ENCODE measurements around the gene CCT3. TPM values are rescaled to one million over a fixed set of nuclear protein-coding genes. Genes with fewer than 3 reads are reported as not detected.

CCT3 gene
- total and polyA plus RNA-seq, 2 experiments from 2014 or later = 405 to 618 TPM

DNA sequence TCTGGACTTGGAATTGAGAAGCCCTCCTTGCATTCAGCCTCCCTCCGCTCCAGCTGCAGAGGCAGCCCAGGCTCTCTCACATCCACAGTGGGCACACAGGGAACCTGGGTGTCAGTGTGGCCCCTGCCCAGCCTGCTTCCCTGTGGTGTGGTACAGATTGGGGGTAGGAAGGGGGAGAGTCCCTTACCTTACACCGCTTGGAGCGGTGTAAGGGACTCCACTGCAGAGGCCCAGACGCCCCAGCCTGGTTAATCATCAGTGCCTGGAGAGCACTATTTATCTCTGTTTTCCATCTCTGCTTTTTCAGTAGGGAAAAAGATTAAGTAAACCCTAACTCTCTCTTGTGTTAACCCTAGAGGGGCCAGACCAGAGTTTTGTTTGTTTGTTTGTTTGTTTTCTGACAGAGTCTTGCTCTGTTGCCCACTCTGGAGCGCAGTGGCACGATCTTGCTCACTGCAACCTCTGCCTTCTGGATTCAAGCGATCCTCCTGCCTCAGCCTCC lies 30.1 kb upstream of the CCT3 start:
- Histone ChIP-seq H3K9me2 (ENCODE audit: insufficient read depth) (no peaks in the 10 kb centered on the region), H3F3A (replicated peaks; ENCODE audit: low read depth) (peaks cover 18% of the 10 kb centered on the region), H4K20me1 (replicated peaks; ENCODE audit: insufficient read depth) (no peaks in the 10 kb centered on the region), H3K27ac (ENCODE audit: low read depth) (no peak overlapping the region), H3K79me2 (replicated peaks; ENCODE audit: insufficient read depth) (no peaks in the 10 kb centered on the region), H3K36me3 (ENCODE audit: insufficient read depth) (no peaks in the 10 kb centered on the region), H3K27me3 (ENCODE audit: insufficient read depth) (peaks cover 12% of the 10 kb centered on the region), H3K4me2 (no peak overlapping the region), H3K4me3 (peak overlapping the region; percentile 85; the same call in 1 of the 2 replicates), H2AFZ (no peak overlapping the region; the same call in 1 of the 2 replicates), H3K4me1 (ENCODE audit: insufficient read depth) (0 out of 2 replicates have a peak, but pooled peaks cover 3% of the 10 kb centered on the region)
- Mint-ChIP-seq H3K27ac (no peak overlapping the region), H3K9me3 (no peaks in the 10 kb centered on the region), H3K27me3 (ENCODE audit: insufficient read depth, low read depth, poor library complexity) (peaks cover 15% of the 10 kb centered on the region), H3K4me1 (peaks cover 22% of the 10 kb centered on the region), H3K4me3 (no peak overlapping the region), H3K36me3 (ENCODE audit: low read depth) (no peaks in the 10 kb centered on the region)
- ATAC-seq = no peak
- TF ChIP-seq ZNF462 (CRISPR knock-in tag; IDR thresholded peaks at IDR 0.05) (no peak), ZNF114 (CRISPR knock-in tag; IDR thresholded peaks at IDR 0.05) (no peak), ZNF331 (CRISPR knock-in tag; IDR thresholded peaks at IDR 0.05; ENCODE audit: low read depth) (no peak), ETS1 (IDR thresholded peaks at IDR 0.05) (no peak)
- DNase-seq (ENCODE audit: low spot score) = no peak

All from GM23338 (cell line).